Uterus (tissue), 2 donors: ENCODE data around the gene AJM1.

Experiments
- CTCF ChIP-seq, 4 experiments: fragments of 200-600 bp in 2 of 4; fragments of 450-650 bp in 2 of 4; sonication (generic) in 2 of 4; IDR thresholded peaks; one replicate each; pipeline ENCODE4 v1.5.1; 2016 to 2019; ENCODE audit warnings: antibody characterized with exemption in 4 of 4, mild to moderate bottlenecking in 2 of 4, moderate library complexity in 1 of 4
- POLR2A ChIP-seq, 2 donors: fragments of 450-650 bp; IDR thresholded peaks; one replicate each; pipeline ENCODE4 v1.6.1; 2016; ENCODE audit warnings: antibody characterized with exemption in 2 of 2, mild to moderate bottlenecking in 1 of 2, moderate library complexity in 1 of 2

- TF ChIP-seq CTCF (IDR thresholded peaks at IDR 0.05) = no peak
- no peak for TF ChIP-seq POLR2A (IDR thresholded peaks at IDR 0.05)
These were observed 19.7 kb downstream of the AJM1 start for GRCh38 chr9:136861874-136862457.
